Panc1 (cell line): ENCODE data around the gene CBLN2. TPM values are rescaled to one million over a fixed set of nuclear protein-coding genes. Genes with fewer than 3 reads are reported as not detected.

Source experiments
- ATAC-seq: fragments of 200-7000 bp; cut with Tn5 transposase; 2 replicates; pipeline ENCODE4 v1.9.1; 2020; ENCODE audit warnings: mild to moderate bottlenecking, moderate library complexity
- BruUV-seq: library from RNA; stranded (reverse); fragments of 400-500 nt; replicated peaks from 2 replicates; lab custom pipeline; 2021; lab: Mats Ljungman, UMichigan
- CTCF ChIA-PET: fragments of 300-600 bp; sonication (Branson Sonifier 250); formaldehyde crosslinking; loops from one replicate; lab custom pipeline; 2022; ENCODE audit warnings: antibody characterized with exemption; lab: Charles Lee
- POLR2A ChIA-PET: fragments of 300-600 bp; sonication (Branson Sonifier 250); formaldehyde crosslinking; loops from one replicate; lab custom pipeline; 2022; ENCODE audit warnings: antibody characterized with exemption; lab: Charles Lee
- DNase-seq: peaks from one replicate; pipeline ENCODE4 v3.0.0-alpha.2; 2010; ENCODE audit warnings: low read depth, low spot score
- H3K27ac ChIP-seq: 2 replicates; pipeline ENCODE4 v1.5.1; 2011; ENCODE audit warnings: mild to moderate bottlenecking, low read length, inconsistent platforms
- H3K27me3 ChIP-seq: fragments of 200-500 bp; sonication (Bioruptor generic); 2 replicates; pipeline ENCODE4 v1.6.0; 2014; ENCODE audit warnings: low read length, inconsistent platforms; ENCODE audit not compliant: control insufficient read depth, insufficient read depth
- H3K36me3 ChIP-seq: fragments of 200-500 bp; sonication (Bioruptor generic); 2 replicates; pipeline ENCODE4 v1.5.1; 2014; ENCODE audit warnings: inconsistent platforms, mild to moderate bottlenecking, low read length, moderate library complexity; ENCODE audit not compliant: control insufficient read depth, insufficient read depth
- H3K4me1 ChIP-seq: 2 replicates; pipeline ENCODE4 v1.5.1; 2011; ENCODE audit warnings: inconsistent platforms, mild to moderate bottlenecking, low read length, moderate library complexity; ENCODE audit not compliant: control insufficient read depth, insufficient read depth
- H3K4me3 ChIP-seq, 2 experiments: 2 replicates each; pipeline ENCODE4 v1.5.1; 2011 to 2012; ENCODE audit warnings: low read depth in 2 of 2, low read length in 2 of 2, mild to moderate bottlenecking in 2 of 2, inconsistent platforms in 1 of 2, moderate library complexity in 1 of 2
- H3K9me3 ChIP-seq: fragments of 200-500 bp; sonication (Bioruptor generic); 2 replicates; pipeline ENCODE4 v1.5.1; 2014; ENCODE audit warnings: low read depth, mild to moderate bottlenecking, inconsistent platforms, low read length, moderate library complexity; ENCODE audit not compliant: control insufficient read depth, insufficient read depth
- POLR2AphosphoS5 ChIP-seq: IDR thresholded peaks from 2 replicates; pipeline ENCODE4 v1.6.1; 2012; ENCODE audit warnings: mild to moderate bottlenecking, low read depth, low read length, moderate library complexity
- SIN3A ChIP-seq: IDR thresholded peaks from 2 replicates; pipeline ENCODE4 v1.6.1; 2012; ENCODE audit warnings: low read depth, mild to moderate bottlenecking, low read length, moderate library complexity, borderline replicate concordance; ENCODE audit not compliant: insufficient read depth
- TCF7L2 ChIP-seq: IDR thresholded peaks from 2 replicates; pipeline ENCODE4 v1.6.1; 2011; ENCODE audit warnings: mild to moderate bottlenecking, low read depth, low read length, inconsistent platforms
- in situ Hi-C: cut with HindIII; loops from 2 replicates; pipeline ENCODE4 v1.10.0; 2016; ENCODE audit warnings: low sequenced_read_pairs, low pct_unique_long_range_greater_than_20kb
- intact Hi-C: fragments of 100-400 bp; cut with micrococcal nuclease; formaldehyde crosslinking; loops from one replicate; pipeline ENCODE4 v1.10.0; 2022; ENCODE audit not compliant: unreplicated experiment
- total RNA-seq: library from RNA; stranded (reverse); gene quantifications from one replicate; pipeline ENCODE4 v1.2.1, GENCODE V29; 2021; ENCODE audit not compliant: unreplicated experiment
- TF ChIP-seq, protein P1 (sequence below): fragments of 450-650 bp; IDR thresholded peaks from 2 replicates; pipeline ENCODE4 v1.5.1; 2017; ENCODE audit warnings: mild to moderate bottlenecking
- TF ChIP-seq, protein P2 (sequence below), 2 experiments: IDR thresholded peaks; 2 replicates each; pipeline ENCODE4 v1.6.1; 2011 to 2012; ENCODE audit warnings: low read depth in 2 of 2, control low read depth in 1 of 2, low read length in 1 of 2, mild to moderate bottlenecking in 1 of 2, moderate library complexity in 1 of 2; ENCODE audit not compliant: insufficient read depth in 1 of 2

The CBLN2 gene
- total RNA-seq, 1 experiment from 2014 or later: 5.7 TPM

DNA sequence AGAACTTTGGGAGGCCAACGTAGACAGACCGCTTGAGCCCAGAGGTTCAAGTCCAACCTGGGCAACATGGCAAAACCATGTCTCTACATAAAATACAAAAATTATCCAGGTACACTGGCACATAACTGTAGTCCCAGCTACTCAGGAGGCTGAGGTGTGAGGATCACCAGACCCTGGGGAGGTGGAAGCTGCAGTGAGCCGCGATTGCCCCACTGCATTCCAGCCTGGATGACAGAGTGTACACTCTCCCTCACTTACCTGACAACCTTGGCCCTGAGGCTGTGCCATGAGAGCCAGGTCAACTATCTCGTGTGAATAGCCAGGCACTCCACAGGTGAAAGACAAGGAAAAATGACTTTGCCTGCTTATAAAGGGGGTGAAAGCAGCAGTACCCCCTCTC is 39.3 kb downstream of the CBLN2 start:
- no peaks in the 10 kb centered on the region for H3K4me1 ChIP-seq
- TF ChIP-seq TCF7L2: no peak
- TF ChIP-seq, protein P1, sequence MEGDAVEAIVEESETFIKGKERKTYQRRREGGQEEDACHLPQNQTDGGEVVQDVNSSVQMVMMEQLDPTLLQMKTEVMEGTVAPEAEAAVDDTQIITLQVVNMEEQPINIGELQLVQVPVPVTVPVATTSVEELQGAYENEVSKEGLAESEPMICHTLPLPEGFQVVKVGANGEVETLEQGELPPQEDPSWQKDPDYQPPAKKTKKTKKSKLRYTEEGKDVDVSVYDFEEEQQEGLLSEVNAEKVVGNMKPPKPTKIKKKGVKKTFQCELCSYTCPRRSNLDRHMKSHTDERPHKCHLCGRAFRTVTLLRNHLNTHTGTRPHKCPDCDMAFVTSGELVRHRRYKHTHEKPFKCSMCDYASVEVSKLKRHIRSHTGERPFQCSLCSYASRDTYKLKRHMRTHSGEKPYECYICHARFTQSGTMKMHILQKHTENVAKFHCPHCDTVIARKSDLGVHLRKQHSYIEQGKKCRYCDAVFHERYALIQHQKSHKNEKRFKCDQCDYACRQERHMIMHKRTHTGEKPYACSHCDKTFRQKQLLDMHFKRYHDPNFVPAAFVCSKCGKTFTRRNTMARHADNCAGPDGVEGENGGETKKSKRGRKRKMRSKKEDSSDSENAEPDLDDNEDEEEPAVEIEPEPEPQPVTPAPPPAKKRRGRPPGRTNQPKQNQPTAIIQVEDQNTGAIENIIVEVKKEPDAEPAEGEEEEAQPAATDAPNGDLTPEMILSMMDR: no peak
- POLR2A ChIA-PET: no interaction called here

DNA sequence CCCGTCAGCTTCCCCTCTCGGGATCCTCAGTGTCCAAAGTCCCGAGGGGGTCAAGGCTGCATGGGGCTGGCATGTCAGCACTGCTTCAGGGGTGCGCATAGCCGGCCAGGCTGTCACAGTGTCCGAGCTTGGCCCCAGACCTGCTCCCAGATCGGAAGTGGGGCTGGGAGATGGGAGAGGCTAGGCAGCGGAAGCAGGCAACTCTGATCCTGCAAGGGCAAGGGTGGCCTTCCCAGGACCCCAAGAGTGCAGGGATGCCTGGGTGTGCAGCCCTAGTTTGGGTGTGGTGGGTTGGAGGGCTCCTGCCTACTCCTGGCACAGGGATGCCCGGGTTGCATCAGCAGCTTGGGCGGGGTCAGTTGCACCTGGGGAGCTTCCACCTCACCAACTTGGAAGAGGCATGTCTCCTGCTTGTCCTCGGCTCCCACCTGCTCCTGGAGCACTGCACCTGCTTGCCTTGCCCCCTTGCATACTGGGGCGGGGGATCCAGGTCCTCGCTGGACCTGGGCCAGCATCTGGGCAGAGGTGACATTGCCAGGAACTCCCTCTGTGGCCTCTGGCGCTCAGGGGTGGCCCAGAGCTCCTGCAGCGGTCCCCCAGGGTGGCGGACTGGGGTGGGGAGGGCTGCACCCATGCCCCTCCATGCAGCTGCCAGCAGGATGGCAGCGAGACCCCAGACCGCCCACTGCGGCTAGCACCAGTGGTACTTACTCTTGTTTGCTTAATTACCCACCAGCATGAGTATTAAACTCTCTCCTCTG is 41.3 kb downstream of the CBLN2 start:
- Histone ChIP-seq H3K27me3 (no peaks in the 10 kb centered on the region), H3K4me1 (no peaks in the 10 kb centered on the region), H3K4me3 (no peak overlapping the region), H3K36me3 (no peaks in the 10 kb centered on the region), H3K27ac (no peak overlapping the region), H3K9me3 (no peaks in the 10 kb centered on the region)
- intact Hi-C loops (no loop called here), in situ Hi-C loops (no loop called here)
- TF ChIP-seq, protein P1: no peak
- TF ChIP-seq POLR2AphosphoS5: no peak
- TF ChIP-seq SIN3A: no peak
- TF ChIP-seq, protein P2, sequence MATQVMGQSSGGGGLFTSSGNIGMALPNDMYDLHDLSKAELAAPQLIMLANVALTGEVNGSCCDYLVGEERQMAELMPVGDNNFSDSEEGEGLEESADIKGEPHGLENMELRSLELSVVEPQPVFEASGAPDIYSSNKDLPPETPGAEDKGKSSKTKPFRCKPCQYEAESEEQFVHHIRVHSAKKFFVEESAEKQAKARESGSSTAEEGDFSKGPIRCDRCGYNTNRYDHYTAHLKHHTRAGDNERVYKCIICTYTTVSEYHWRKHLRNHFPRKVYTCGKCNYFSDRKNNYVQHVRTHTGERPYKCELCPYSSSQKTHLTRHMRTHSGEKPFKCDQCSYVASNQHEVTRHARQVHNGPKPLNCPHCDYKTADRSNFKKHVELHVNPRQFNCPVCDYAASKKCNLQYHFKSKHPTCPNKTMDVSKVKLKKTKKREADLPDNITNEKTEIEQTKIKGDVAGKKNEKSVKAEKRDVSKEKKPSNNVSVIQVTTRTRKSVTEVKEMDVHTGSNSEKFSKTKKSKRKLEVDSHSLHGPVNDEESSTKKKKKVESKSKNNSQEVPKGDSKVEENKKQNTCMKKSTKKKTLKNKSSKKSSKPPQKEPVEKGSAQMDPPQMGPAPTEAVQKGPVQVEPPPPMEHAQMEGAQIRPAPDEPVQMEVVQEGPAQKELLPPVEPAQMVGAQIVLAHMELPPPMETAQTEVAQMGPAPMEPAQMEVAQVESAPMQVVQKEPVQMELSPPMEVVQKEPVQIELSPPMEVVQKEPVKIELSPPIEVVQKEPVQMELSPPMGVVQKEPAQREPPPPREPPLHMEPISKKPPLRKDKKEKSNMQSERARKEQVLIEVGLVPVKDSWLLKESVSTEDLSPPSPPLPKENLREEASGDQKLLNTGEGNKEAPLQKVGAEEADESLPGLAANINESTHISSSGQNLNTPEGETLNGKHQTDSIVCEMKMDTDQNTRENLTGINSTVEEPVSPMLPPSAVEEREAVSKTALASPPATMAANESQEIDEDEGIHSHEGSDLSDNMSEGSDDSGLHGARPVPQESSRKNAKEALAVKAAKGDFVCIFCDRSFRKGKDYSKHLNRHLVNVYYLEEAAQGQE (IDR thresholded peaks at IDR 0.05; ENCODE audit: insufficient read depth in 1 of 2, low read depth in 2 of 2, low read length in 1 of 2): no peak
- no peak for TF ChIP-seq TCF7L2
- no peak for ATAC-seq
- ChIA-PET CTCF (no interaction called here), POLR2A (no interaction called here)
- no peak for DNase-seq
- no TSS peak for BruUV-seq

More for the DNA sequence above, 39.3 kb downstream of the CBLN2 start:
- in situ Hi-C loops (no loop called here), intact Hi-C loops (no loop called here)
- DNase-seq: no peak
- no peak overlapping the region for H3K4me3 ChIP-seq
- CTCF ChIA-PET: no interaction called here
- BruUV-seq: no TSS peak
- no peak overlapping the region for H3K27ac ChIP-seq
- H3K36me3 ChIP-seq: no peaks in the 10 kb centered on the region
- H3K9me3 ChIP-seq: no peaks in the 10 kb centered on the region
- ATAC-seq: no peak
- no peaks in the 10 kb centered on the region for H3K27me3 ChIP-seq
